NCI-H2029 (cell line): Measurements from ENCODE around the gene CPB2.

Source experiments
- DNase-seq: peaks from one replicate; lab custom pipeline; 2025; lab: John Stamatoyannopoulos, UW

Gene CPB2

DNA sequence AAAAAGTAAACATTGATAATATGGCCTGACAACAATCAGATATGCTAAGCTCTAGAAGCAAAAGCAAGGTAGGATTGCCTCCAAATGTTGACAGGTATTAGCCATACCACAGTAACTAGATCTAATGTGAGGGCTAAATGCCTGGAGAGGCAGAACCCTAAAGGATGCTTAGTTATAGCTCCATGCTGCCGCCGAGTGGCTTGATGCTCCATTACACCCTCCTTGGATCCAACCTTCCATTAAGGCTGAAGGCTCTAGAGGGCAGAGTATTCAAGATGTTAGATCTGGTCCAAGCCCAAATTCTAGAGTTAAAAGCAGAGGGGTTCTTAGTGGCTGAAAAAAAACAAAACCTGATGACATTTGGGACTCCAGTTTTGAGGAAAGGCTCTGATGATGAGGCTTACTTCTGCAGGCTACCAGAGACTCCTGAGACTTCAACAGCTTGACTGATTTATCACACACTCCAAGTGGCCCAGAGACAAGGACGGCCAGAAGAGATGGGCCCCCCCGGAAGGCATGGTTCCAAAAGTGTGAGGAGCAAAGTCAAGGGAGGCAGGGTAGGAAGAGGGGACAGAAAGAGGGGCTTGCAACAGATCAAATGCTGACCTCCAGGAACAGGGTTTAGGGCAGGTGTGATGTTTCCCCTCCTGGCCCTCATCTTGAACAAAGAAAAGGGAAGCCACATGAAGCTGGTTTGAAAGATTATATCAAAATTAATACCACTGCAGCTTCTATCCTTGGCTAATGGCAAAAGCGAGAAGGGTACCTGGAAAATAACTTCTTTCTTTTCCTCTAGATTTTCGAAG is 21.9 kb upstream of the CPB2 start:
- no peak for DNase-seq

DNA sequence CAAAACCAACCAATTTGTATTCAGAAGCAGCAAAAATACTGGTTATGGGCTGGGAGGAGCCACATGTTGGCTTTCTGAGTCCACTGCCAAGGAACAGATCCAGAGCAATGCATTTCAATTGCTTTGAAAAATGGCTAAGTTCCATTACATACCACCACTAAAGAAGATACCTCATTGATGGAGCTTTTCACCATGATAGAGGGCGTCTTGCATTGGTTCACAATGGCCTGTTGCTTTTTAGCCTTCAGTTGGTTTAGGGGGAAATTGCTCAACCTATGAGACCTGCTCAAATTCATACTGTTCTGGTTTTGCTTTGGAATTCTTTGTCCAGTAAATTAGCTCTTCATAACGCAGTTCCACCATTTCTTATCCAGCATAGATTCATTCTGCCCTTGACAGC is 21.2 kb upstream of the CPB2 start:
- DNase-seq, result no peak

DNA sequence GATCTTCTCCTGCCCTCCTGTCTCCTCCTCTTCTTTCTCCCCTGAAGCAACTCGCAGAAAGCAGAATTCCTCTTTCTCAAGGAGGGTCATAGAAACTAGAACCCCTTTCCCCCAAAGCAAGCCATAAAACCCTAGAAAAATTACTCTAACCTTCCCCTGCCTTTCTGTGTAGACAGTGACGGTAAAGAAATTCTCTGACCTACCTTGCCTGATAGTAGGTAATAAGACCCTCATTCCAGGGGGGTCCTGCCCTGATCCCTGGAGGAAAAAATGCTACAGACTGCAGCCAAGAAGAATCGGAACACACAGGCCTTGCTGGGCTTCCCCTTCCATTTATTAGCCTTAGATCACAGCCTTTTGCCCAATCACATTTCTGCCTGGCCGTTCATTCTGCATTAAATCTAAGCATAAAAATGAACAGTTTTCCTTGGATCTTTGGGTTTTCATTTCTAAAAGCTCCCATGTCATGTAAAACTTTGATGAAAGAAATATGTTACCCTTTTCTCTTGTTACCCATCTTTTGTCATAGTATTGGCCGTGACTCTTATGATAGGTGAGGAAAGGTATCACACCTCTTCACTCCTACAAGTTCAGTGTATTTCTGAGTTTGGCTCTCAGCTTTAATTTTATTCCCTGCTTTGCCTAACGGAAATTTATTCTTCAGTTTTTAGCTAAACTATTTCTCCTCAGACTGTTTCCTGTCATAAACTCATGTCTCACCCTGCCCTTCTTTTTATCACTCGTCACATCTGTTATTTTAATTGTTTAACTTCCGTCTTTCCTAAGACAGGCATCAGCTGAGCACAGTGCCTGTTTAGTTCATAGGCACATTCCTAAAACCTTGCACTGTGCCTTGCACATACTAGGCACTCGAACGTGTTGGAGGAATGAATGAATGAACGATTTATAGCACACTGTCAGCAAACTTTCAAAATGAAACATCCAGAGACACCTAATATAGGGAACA is 20.4 kb upstream of the CPB2 start:
- no peak for DNase-seq

DNA sequence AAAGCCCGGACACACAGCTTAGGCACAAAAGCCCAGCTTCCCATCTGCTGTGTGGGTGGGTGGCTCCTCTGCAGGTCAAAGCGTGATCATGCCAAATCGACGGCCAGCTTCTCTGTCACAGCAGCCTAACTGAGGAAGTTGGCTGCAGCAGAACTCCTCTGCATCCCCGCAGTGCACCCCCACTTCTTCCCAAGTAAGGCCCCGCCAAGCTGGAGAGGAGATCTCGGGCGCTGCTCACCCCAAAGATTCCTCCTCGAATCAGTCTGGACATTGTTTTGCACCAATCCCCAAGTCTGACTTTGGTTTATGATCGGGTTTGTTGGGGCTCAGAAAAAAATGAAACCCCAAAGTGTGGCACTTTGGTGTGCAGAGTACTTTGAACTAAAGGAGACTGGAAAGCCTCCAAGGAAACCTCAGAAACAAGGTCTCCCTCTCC is 19.7 kb upstream of the CPB2 start:
- no peak for DNase-seq

- DNase-seq, result no peak
Measured at GRCh38 chr13:46122304-46122703, 17.5 kb upstream of the CPB2 start.

GRCh38 chr13:46121597-46122163 is 16.8 kb upstream of the CPB2 start:
- DNase-seq, result no peak

- no peak for DNase-seq
Measured at GRCh38 chr13:46121033-46121432, 16.2 kb upstream of the CPB2 start.

GRCh38 chr13:46119883-46120614 is 15.2 kb upstream of the CPB2 start:
- DNase-seq, result no peak

- DNase-seq, result no peak
Measured at GRCh38 chr13:46116653-46117502, 12.0 kb upstream of the CPB2 start.

DNA sequence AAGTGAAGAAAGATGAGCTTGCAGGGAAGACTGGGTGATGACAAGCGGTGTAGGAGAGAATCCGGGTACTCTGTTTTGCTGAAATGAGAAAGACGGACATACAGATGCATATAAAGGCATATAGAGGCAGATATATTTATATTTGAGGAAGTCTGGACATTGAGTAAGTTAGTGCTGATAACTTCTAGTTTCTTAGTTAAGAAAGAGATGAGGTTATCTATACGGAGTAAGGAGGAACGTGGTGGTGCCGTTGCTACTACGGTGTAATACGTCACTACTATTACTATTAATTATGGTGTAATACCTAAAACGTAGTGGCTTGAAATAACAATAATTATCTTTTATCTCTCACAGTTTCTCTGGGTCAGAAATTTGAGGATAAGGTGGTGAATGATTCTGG is 9.8 kb upstream of the CPB2 start:
- DNase-seq, result no peak

DNA sequence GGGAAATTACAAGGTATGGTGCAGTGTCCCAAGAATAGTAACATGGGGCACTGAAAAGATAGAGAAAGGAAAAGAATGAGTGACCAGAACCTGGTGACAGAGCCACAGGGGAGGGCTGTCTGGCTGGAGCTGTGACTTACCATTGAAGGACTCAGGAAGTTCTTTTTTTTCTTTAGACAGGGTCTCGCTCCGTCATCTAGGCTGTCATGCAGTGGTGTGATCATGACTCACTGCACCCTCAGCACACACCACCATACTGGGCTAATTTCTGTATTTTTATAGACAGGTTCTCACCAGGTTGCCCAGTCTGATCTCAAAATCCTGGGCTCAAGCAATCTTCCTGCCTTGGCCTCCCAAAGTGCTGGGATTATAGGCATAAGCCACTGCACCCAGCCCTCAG is 8.8 kb upstream of the CPB2 start:
- no peak for DNase-seq

DNA sequence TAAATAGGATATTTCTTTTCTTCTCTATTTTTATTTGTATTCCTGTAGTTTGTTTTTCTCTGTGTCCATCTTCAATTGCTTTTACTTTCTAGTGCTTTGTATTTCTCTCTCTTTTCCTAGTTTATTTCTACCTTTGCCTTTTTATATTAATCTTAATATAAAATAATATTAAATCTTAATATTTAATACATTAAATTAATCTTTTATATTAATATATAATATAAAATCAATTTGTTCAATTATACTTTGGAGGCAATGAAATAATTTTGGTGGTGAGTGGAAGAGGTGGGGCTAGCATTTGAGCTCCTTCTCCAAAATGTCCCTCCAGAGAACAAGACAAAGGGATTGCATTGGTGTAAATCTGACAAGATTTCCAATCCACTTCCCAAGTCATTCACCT is 6.3 kb upstream of the CPB2 start:
- no peak for DNase-seq

DNA sequence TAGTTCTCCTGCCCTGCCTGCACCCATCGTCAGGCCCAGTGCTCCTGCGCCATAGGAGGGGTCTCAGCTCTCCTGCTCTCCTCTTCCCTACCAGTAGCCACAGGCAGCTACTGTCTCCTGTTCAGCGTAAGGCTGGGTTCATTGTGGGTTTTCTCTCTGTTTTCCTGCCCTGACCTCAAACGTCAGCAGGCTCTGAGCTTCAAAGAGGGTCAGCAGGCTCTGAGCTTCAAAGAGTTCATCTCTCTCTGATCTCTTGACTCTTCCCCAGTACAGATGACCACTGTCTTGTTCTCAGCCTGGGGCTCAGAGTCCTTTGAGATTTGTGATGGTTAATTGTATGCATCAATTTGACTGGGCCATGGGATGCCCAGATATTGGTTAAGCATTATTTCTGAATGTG is 4.6 kb upstream of the CPB2 start:
- no peak for DNase-seq

GRCh38 chr13:46106839-46107371 is 2.1 kb upstream of the CPB2 start:
- no peak for DNase-seq

DNA sequence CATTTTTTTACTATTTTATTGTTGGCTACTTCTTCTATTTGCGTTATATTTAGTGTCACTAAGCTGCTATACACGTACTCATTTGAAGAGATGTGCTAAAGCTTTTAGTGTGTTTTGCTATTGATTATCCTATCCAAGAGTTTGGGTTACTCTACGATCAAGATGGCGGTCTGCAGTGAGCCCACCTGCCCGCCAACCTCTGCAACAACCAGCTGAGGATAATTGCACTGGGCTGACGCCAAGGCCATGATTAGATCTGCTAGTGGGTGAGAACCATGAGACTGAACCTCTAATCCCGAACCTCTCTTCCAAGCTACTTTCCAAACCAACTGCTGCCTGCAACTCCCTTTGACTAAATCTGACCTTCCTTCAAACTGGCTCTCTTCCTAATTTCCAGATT is 1.8 kb downstream of the CPB2 start:
- no peak for DNase-seq

DNA sequence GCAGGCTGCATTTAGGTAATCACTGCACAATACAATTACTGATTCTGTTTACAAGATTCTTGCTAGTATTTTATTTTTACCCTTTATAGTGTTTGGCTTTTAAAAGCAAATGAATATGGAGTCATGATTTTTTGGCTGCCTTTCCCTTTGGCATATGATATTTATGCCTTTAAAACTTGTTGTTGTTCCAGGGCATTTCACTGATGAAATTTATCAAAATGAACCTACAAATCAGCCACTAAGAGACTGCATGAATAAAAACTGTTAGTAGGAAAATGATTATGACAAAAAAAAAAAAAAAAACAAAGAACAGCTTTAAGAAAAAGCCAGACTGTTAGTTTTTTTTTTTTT is 2.6 kb downstream of the CPB2 start:
- no peak for DNase-seq

DNA sequence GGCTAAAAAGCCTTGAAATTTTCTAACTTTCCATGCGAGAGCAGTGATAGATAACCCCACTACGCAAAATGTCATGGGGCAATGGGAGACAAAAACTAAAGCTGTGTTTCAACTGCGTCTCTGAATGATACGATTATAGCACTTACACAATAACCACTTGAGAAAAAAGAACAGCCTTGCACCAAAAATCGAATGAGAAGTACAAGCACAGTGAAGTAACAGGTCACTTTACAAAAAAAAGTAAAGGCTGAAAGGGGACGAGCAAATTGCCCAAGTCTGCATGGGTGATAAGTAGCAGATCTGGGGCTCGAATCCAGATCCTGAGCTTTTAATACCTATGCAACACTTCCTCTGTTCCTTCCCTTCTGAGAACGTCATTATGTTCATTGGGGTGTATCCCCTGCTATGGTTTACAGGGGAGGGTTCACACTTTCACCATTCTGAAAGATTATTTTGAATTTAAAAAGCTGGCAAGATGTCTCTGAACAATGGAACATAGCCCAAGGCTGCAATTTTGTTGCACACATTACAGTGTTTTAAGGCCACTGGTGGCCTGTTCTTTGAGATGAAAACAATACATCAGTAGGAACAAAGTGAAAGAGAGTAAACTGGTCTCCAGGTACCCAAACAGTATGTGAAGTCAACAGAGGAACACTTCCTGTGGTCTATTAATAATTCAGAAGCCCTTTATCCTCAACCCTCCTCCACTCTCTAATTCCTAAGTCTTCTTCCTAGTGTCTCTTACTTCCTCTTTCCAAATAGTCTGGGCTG is 3.2 kb downstream of the CPB2 start:
- no peak for DNase-seq

GRCh38 chr13:46101002-46101401 is 3.8 kb downstream of the CPB2 start:
- no peak for DNase-seq

DNA sequence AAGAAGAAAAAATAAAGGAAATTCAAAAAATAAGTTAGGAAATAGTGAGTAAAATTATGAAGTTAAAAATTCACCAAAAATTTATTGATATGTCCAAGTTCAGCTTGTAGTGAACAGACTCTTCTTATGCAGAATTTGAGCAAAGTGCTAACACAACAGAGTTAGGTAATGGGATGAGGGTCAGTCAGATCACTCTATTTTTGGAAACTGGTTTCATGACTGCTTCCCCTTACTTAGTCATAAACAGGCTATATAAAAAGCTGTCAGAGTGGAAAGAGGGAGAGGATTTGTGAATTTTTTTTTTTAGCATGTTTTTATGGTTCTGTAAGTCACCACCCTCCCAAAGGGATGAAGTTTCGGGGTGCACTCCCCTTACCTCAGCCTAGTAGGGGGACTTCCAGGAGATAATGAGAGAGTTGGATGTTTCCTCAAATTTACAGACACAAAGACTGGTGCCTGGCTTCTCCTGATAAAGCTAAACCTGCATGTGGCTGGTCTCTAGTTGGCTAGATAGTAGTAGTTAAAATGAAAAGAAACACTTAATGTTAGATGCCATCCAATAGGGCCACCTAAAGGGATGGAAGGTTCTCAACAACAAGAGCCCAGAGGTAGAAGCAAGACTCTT is 4.5 kb downstream of the CPB2 start:
- DNase-seq, result no peak

- DNase-seq, result no peak
Measured at GRCh38 chr13:46097663-46098062, 7.2 kb downstream of the CPB2 start.
